ENCODE results near the gene DGAT2L6. TPM values are rescaled to one million over a fixed set of nuclear protein-coding genes. Genes with fewer than 3 reads are reported as not detected.

The DGAT2L6 gene
- total and polyA plus RNA-seq, 2 experiments from 2014 or later: not detected

GRCh38 chrX:70168238-70169188 lies 8.8 kb upstream of the DGAT2L6 start:
- H3K79me2 ChIP-seq (replicated peaks; ENCODE audit: insufficient read depth): no peaks in the 10 kb centered on the region
- peak; percentile 78 for ATAC-seq
- peaks cover 34% of the 10 kb centered on the region for H3K4me1 ChIP-seq (ENCODE audit: insufficient read depth)
- H3K4me3 ChIP-seq: peak overlapping the region; percentile 18
- no peaks in the 10 kb centered on the region for H3K9me2 ChIP-seq (ENCODE audit: insufficient read depth)
- H3K27me3 ChIP-seq (ENCODE audit: insufficient read depth): no peaks in the 10 kb centered on the region
- DNase-seq (ENCODE audit: low spot score): peak; percentile 56
- peak overlapping the region; percentile 83 for H2AFZ ChIP-seq
- Mint-ChIP-seq H3K4me1 (peaks cover 53% of the 10 kb centered on the region), H3K36me3 (ENCODE audit: low read depth) (peaks cover 14% of the 10 kb centered on the region), H3K9me3 (no peaks in the 10 kb centered on the region), H3K4me3 (peak overlapping the region; percentile 63), H3K27me3 (ENCODE audit: insufficient read depth, low read depth, poor library complexity) (peaks cover 3% of the 10 kb centered on the region), H3K27ac (peak overlapping the region; percentile 81)
- no peak overlapping the region for H3K27ac ChIP-seq (ENCODE audit: low read depth)
- no peaks in the 10 kb centered on the region for H3F3A ChIP-seq (replicated peaks; ENCODE audit: low read depth)
- TF ChIP-seq CTCF (conservative IDR thresholded peaks at IDR 0.05; ENCODE audit: low read depth in 2 of 2): no peak
- TF ChIP-seq JUNB (IDR thresholded peaks at IDR 0.05; ENCODE audit: unreplicated experiment): no peak
- no peak for TF ChIP-seq CREB1 (CRISPR knock-in tag; IDR thresholded peaks at IDR 0.05; ENCODE audit: low read depth)
- TF ChIP-seq POLR2AphosphoS5 (IDR thresholded peaks at IDR 0.05; ENCODE audit: low read depth): no peak
- TF ChIP-seq REST (IDR thresholded peaks at IDR 0.05; ENCODE audit: unreplicated experiment): no peak
- TF ChIP-seq ZNF114 (CRISPR knock-in tag; IDR thresholded peaks at IDR 0.05): no peak
- TF ChIP-seq EZH2 (IDR thresholded peaks at IDR 0.05; ENCODE audit: low read depth, unreplicated experiment): no peak
- TF ChIP-seq EZH2phosphoT487 (IDR thresholded peaks at IDR 0.05; ENCODE audit: unreplicated experiment): no peak
- H4K20me1 ChIP-seq (replicated peaks; ENCODE audit: insufficient read depth): no peaks in the 10 kb centered on the region
- peak overlapping the region; percentile 67 for H3K4me2 ChIP-seq
- no peaks in the 10 kb centered on the region for H3K36me3 ChIP-seq (ENCODE audit: insufficient read depth)

- Histone ChIP-seq H3K4me2 (no peak overlapping the region), H3K27me3 (ENCODE audit: insufficient read depth) (no peaks in the 10 kb centered on the region), H2AFZ (peak overlapping the region; percentile 83; the same call in 1 of the 2 replicates), H3K79me2 (replicated peaks; ENCODE audit: insufficient read depth) (no peaks in the 10 kb centered on the region), H3K27ac (ENCODE audit: low read depth) (no peak overlapping the region), H3K4me1 (ENCODE audit: insufficient read depth) (peaks cover 34% of the 10 kb centered on the region), H3K36me3 (ENCODE audit: insufficient read depth) (no peaks in the 10 kb centered on the region), H3K9me2 (ENCODE audit: insufficient read depth) (no peaks in the 10 kb centered on the region), H3F3A (replicated peaks; ENCODE audit: low read depth) (no peaks in the 10 kb centered on the region), H4K20me1 (replicated peaks; ENCODE audit: insufficient read depth) (no peaks in the 10 kb centered on the region), H3K4me3 (peak overlapping the region; percentile 18; the same call in 1 of the 2 replicates)
- ATAC-seq (peak; percentile 15; the same call in 1 of the 3 replicates), DNase-seq (ENCODE audit: low spot score) (peak; percentile 5)
- Mint-ChIP-seq H3K27me3 (ENCODE audit: insufficient read depth, low read depth, poor library complexity) (peaks cover 3% of the 10 kb centered on the region), H3K4me1 (peaks cover 53% of the 10 kb centered on the region), H3K4me3 (no peak overlapping the region), H3K27ac (no peak overlapping the region), H3K9me3 (no peaks in the 10 kb centered on the region), H3K36me3 (ENCODE audit: low read depth) (peaks cover 11% of the 10 kb centered on the region)
- TF ChIP-seq STAT1 (IDR thresholded peaks at IDR 0.05; ENCODE audit: unreplicated experiment) (no peak), NANOG (IDR thresholded peaks at IDR 0.05; ENCODE audit: borderline replicate concordance) (no peak), ETS1 (IDR thresholded peaks at IDR 0.05) (no peak), CTCF (conservative IDR thresholded peaks at IDR 0.05; ENCODE audit: low read depth in 2 of 2) (no peak), ZNF114 (CRISPR knock-in tag; IDR thresholded peaks at IDR 0.05) (no peak), EZH2phosphoT487 (IDR thresholded peaks at IDR 0.05; ENCODE audit: unreplicated experiment) (no peak)
These were observed 8.0 kb upstream of the DGAT2L6 start for GRCh38 chrX:70169281-70169680.

Data from GM23338 (cell line).